Stimulated activated CD4-positive, alpha-beta T cell treated with anti-CD3 and anti-CD28 coated beads, Interleukin-1b, Interleukin-23, amount 100 ng/mL, for 1 hour (primary cell): Measurements from ENCODE around the gene LIG3.
A peak's percentile ranks its signal among the peaks of the same experiment; 100 is the strongest.
"Not testable (repeated sequence)": the region's sequence is repeated elsewhere in the genome, so short reads cannot be mapped to it uniquely, and the experiment has no call there.

Source experiments
- DNase-seq, 2 donors: peaks; one replicate each; pipeline ENCODE4 v3.0.0-alpha.2; 2020; ENCODE audit warnings: low read depth in 2 of 2

The LIG3 gene

DNA sequence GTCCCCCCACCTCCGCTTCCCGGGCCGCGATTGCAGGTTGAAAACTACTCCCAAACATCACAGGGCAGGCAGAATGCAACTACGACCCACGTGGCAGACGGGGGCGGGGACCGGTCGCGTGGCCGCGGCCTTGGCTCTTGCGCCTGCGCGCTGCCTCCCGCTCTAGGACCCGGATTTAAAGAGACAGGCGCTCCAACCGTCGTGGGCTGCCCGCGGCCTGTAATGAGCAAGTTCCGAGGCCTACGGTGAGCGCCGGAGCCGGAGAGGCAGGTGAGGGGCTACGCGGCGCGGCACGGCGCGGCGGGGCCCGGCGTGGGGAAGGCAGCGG is at the start of gene LIG3:
Gene LIG3 (plus strand): TSS at position 160 of the 328 bp plus-strand sequence. CDS start 2,494 bp downstream, outside the sequence.
- peak; percentile 85 to 89 for DNase-seq

DNA sequence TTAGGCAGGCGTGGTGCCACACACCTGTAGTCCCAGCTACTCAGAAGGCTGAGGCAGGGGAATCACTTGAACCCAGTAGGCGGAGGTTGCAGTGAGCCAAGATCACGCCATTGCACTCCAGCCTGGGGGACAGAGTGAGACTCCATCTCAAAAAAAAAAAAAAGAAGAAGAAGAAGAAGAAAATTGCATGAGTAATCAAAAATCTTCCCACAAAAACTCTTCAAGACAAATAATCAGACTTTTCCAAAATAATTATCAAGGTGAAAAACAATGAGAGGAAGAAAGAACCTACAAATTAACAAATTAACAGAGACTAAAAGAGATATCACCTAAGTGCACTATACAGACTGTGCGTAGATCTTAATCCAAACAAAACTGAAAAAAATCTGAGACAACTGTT is 29.5 kb upstream of the LIG3 start:
- DNase-seq: not testable (repeated sequence)

DNA sequence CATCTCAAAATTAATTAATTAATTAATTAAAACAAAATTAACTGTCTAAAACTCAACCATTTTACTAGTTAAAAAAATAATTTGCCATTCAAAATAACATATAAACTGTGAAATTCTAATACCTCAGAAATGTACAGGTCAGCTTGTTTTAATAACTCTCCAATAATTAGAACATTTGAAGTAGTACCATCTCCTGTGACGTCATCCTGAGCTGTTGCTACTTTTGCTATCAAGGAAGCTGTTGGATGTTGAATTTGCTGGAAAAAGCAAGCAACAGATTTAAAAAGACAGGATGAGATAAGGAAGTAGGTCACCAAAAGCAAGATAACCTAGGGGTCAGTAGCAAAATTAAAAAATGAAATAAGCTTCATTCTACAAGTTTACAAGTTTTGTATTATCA is 21.9 kb upstream of the LIG3 start:
- no peak for DNase-seq

DNA sequence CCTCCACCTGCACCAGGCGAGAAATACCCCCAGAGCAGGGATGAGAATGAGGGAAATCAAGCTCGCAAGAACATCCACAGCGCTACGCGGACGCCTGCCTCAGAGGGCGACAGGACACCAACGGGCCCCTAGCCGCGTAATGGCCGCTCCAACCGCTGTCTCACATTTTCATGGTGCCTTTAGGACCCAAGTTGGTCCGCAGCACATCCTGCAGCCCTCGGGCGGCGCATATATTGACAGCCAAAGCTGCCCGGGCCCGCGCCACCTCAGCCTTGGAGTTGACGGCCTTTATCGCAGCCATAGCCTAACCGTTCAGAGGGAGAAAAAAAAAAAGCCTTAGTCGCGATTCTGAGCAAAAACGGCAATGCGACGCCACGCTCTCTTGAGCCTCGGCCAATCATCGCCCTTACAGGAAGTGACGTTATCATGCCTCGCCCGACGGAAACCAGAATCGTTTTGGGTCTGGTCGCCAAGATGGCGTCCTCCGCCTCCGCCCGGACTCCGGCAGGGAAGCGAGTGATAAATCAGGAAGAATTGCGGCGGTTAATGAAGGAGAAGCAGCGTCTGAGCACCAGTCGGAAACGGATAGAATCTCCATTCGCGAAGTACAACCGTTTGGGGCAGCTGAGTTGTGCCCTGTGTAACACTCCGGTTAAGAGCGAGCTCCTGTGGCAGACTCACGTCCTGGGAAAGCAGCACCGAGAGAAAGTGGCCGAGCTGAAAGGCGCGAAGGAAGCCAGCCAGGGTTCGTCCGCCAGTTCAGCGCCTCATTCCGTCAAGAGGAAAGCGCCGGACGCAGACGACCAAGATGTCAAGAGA is 19.0 kb upstream of the LIG3 start, which contains the start of the genes CCT6B and ZNF830:
Gene CCT6B (minus strand): TSS at position 368 of the 819 bp plus-strand sequence. CDS start 67 bp downstream, at position 301.
Gene ZNF830 (plus strand): TSS at position 448 of the 819 bp plus-strand sequence. CDS start 27 bp downstream, at position 475.
- DNase-seq: peak; percentile 55 to 68

DNA sequence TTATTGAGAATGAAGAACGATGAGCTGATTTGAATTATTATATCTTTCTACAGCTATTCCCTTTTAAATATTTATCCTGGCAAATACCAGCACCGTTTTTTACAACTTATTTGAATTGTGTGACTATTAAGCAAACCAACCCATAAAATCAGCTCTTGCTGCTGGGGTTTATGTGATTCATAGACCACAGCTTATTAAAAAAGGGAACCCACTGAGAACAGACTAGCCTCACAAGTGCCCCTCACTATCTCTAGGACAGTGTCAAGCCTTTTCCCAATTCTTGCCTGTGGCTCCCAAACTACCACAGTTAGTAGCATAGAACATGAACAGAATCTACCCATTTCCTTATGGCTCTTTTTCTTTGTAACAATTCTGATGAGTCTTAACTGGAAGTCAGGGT is 6.1 kb upstream of the LIG3 start:
- no peak for DNase-seq

DNA sequence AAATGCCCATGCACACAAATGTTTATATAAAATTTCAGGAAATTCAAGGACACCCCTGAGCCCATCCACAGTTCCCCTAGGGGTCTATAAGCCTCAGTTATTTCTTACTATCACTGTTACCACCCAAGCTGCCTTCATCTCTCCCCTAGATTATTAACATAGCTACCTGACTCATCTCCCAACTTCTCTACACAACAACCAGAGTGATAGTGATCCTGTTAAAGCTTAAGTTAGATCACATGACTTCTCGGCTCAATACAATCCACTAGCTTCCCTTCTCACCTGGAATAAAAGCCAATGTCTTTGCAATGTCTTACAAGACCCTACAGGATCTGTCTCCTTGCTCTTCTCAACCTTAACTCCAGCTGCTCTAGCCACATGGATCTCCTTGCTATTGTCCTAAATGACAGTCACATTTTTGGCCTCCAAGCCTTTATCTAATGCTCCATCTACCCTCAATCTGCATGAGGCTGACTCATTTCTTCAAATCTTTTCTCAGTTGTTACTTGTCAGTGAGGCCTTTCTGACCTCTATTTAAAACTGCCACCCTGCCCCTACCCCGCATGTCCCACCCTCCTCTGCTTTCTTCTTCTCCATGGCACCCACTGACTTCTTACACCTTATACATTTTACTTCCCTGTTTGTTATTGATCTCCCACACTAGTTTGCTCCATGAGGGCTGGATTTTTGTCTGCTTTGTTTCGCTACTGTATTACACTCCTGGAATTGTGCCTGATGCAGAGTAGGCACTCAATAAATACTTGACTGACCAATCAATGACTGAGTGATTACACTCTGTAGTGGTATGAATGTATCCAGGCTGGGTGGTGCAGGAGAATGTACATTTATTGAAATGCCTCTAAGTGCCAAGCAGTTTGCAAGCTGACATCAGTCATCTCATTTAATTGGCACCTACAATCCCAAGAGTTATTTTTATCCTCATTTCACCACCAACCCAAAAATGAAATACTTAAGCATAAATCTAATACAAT is 5.2 kb upstream of the LIG3 start:
- DNase-seq: no peak

DNA sequence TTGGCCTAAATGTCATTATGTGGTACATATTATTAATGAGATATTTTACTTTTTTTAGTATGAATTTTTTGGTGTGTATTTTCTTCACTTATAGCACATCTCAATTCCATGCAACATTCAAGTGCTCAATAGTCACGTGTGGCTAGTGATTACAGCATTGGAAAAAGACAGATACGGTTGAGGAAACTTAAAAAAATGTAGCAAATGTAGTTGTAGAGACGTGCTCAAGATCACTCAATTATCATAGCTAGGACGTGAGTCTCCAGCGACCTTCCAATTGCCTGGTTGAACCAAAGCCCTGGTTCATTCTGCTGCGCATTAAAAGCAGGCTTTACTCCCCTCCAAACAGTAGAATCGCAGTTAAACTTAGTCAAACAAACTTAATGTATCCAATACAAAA is 1.2 kb upstream of the LIG3 start:
- DNase-seq: no peak

DNA sequence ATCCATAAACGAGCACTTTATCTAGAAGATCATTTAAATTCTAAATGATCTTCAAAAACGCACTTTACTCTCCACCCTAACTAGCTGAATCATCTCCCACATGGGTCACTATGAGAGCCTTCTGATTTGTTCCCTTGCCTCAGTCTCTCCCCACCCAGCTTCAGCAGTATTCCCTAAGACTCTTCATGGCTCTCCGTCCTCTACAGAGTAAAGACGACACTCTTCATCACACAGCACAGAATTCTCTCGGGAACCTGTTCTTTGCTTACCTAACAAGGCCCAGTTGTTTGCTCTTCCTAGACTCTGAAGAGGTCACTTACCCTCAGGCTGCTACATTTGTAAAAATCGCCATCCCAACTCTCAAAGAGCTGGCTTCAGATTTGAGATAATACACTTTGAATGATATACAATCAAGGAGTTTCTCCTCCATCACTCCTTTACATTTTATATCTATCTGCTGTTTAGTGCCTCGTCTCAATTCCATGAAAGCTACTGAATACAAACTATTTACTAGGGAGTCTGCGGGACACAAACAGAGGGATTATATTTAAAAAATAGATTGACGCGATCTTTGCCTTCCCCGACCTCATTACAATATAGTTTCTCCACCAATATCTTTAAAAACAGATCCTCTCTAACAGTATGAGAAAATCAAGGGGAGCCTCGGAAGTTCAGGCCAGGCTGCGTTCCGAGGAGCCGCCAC is 511 bp upstream of the LIG3 start:
- DNase-seq: no peak

DNA sequence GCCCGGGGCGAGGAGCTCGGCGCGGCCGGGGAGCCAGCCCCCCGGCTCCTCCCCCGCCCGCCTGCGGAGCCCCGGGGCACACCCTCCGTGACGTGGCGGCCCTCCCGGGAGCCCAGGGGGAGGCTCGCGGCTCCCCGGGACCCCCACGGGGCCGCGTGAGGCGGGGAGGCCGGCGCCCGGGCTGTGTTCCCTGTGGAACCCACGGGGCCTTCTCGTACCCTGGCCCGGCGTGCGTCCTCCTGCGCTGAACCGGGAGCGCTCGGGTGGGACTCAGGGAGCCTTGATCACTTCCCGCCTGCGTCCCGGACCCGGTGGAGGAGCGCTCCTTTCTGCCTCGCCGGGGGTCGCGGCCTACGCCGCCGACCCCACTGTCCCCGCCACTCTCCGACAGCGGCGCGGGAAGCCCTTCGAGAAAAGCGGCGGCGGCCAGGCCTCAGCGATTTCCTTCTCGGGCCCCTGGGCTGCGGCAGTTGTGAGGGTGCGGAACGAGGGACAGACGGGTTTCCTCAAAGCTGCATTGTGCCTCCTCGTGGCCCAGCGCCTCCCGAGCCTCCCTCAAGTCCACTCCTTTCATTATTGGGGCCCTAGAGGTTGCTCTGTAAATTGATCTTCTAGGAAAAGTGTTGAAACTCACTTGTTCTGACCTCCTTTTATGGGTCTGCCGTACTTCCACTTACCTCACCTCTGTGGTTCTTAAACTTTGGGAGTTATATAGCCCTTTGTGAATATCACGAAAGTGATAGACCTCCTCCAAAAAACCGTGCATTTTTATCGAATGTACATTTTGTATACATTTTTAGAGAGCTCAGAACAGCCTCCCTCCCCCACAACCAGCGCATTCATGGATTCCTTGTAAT is 597 bp downstream of the LIG3 start:
- peak; percentile 48 to 60 for DNase-seq

DNA sequence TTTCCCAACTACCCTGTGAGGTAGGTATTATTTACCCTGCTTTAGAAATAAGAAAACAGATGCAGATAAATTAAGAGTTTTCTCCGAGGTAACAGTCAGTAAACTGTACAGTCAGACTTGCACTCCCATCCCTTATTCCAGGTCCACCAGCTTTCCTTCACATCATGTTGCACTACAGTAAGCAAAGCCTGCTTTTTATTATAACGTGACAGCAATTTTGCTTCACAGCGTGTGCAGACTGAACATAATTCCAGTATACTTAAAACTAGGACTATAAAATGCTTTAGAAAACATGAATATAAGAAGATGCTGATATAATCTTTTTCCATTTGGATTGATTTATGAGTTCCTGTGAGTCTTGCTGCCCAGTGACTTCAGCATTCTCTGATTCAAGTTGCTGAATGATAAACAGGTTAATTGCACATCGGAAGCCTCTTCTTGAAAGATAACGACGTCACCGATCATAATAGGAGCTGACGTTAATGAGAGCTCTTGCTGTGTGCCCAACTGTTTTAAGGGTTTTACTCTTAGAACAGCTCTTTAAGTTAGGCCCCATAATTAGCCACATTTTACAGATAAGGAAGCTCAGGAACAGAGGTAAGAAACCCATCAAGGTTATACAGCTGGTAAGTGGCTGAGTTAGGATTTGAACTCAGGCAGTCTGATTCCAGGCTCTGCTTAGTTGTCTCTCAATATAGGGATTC is 1.4 kb downstream of the LIG3 start:
- DNase-seq: no peak

DNA sequence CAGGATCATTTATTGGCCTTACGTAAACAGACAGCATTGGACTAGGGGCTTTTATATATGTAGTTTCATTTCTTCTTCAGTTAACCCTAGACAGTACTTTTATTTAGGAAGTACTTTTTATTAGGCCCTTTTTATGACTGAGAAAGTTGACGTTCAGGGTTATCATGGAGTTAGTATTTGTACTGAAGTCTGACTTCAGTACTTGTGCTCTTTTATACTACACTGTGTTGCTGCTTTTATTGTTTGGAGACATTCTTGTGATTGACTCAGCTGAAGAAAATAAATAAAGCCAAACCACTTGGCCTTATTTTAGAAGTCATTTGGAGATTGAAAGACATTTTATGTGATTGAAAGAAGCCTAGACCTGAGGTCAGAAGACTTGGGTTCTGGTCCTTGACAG is 6.9 kb downstream of the LIG3 start:
- DNase-seq: no peak

DNA sequence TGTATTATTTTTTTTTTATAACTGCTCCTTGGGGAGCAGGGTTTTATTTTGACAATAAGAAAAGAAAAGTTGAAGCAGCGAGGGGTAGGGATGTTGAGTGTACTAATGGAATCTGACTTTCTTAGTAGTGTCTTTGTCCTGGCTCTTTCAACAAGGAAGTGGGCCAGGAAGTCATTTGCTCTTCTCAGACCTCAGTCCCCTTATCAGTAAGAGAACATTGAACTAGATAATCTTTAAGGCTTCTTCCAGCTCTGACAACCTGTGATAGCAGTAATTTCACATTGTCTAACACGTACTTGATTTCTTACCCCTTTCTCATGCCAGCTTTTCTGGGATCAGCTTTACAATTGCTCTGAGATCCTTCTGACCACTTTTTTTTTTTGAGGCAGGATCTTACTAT is 8.3 kb downstream of the LIG3 start:
- no peak for DNase-seq

DNA sequence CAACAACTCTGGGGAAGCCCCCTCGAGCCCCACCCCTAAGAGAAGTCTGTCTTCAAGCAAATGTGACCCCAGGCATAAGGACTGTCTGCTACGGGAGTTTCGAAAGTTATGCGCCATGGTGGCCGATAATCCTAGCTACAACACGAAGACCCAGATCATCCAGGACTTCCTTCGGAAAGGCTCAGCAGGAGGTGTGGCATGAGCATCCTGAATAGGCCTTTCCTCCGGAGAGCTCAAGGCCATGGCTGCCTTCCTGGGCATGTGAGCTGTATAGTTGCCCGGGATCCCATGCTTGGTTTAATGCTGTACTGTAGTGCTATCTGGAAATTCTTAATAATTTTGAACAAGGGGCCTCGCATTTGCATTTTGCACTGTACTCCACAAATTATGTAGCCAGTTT is 9.2 kb downstream of the LIG3 start:
- DNase-seq: no peak

DNA sequence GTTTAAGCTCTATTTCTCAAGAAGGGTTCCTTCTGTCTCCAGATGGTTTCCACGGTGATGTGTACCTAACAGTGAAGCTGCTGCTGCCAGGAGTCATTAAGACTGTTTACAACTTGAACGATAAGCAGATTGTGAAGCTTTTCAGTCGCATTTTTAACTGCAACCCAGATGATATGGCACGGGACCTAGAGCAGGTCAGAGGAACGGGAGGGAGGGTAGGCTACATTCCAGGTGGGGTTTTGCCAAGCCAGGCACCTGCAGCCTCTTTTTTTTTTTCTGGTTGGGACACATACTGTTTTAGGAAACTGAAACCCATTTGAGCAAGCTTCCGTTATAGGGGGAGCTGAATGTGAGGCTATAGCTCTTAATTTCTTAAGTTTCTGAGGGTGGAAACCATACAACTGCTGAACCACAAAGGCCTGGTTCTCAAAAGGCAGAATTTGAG is 10.6 kb downstream of the LIG3 start:
- no peak for DNase-seq

DNA sequence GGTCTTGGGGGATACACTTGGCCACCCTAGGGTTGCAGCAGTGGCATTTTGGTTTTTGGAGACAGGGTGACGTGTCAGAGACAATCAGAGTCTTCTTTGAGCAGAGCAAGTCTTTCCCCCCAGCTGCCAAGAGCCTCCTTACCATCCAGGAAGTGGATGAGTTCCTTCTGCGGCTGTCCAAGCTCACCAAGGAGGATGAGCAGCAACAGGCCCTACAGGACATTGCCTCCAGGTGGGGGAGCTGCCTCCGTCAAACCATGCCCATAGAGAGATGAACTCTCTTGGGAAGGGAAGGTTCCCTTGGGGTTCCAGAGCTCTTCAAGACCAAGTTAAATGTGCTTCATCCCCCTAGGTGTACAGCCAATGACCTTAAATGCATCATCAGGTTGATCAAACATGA is 11.3 kb downstream of the LIG3 start:
- DNase-seq: no peak

DNA sequence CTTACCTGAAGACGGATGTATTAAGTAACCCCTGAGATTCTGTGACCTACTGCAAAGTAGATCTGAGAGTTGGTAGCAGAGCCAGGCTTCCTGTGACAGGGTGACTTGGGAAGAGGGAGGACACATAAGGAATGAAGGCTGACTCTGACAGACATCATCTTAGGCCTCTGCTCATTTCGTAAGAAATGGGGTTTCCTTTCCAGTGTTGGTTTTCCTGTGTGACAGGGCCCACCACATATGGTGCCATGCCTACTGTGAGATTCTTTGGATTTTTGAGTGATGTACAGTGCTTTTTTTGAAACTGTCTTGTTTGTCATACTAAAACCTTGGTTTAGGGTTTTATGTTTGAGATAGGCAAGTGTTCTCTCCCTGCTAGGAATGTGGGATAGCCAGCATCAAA is 12.7 kb downstream of the LIG3 start:
- DNase-seq: no peak

DNA sequence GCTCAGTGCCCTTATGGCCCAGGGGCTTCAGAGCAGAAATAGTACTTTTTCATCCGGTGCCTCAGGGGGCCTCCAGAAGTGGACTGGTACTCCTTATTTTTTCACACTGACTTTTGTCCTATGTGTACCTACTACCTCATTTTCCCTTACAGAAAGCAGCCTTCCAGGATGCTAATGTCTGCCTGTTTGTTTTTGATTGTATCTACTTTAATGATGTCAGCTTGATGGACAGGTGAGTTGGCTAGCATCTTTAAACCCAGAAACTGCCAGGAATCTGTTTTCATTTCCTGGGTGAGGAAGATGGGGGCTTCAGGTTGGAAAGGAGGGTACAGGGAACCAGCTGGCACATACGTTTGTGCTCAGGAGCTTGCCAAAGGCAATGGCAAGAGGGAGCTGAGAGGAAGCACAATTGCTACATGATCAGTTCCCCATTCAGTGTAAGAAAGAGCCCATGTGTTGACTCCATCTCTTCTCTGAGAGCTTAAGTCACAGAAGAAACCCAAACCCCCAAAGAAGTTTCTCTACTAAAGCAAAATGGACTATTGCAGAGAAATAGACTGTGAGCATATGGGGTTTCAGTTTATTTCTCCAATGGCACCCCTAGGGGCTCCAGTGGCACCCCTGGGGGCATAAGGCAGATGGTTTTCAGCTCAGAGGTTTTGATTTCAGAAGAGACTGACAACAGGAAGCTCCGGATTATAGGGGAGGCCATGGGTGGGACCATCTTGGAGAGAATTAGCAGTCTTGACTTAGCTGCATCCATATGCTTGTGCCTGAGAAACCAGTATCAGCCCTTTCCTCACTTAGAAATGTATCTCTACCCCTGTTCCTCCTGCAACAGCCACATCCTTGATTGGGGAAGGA is 16.3 kb downstream of the LIG3 start:
- DNase-seq: no peak

DNA sequence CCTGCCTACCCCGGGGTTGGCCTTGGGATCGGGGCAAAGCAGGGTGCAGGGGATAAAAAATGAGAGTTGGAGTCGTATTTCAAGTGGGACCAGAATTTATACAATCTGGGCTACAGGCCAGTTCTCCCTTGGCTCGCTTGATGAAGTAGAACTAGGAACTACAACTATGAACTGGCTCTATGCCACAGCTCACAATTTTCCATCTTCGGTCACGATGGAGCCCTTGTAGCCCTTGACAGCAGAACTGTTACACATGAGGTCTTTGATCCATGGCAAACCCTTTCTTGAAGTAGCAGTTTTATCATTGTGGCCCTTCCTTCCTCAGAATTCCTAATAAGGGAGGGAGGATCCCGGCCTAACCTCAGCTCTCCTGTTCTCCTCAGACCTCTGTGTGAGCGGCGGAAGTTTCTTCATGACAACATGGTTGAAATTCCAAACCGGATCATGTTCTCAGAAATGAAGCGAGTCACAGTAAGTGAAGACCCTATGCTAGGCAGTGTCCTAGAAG is 17.1 kb downstream of the LIG3 start:
- DNase-seq: no peak

DNA sequence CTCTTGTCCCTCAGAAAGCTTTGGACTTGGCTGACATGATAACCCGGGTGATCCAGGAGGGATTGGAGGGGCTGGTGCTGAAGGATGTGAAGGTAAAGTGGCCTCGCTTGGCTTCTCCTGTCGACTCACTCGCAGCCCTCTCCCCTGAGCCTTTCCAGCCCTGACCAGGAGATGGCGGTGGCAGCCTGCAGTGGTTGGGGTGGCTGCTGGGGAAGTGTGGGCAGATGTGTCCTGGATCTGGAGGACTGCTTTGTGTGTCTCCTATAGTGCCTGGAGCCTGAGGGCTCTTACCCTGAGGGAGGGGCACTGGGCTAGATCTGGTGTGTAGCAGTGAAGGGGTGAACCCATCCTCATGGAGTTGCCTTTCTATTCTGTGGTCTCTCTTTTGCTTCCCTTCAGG is 17.9 kb downstream of the LIG3 start:
- DNase-seq: peak; percentile 58 to 67
